Hindlimb muscle (tissue), 1 donor: ENCODE results near the gene DYNLRB1. TPM values are rescaled to one million over a fixed set of nuclear protein-coding genes. Genes with fewer than 3 reads are reported as not detected.

Experiments used
- DNase-seq: peaks from one replicate; pipeline ENCODE4 v3.0.0-alpha.2; 2013
- polyA plus RNA-seq: library from polyadenylated mRNA; unstranded; fragments of 120-200 nt; gene quantifications from one replicate; pipeline ENCODE4 v1.2.1, GENCODE V29; 2013; ENCODE audit not compliant: insufficient read length

Gene DYNLRB1
- polyA plus RNA-seq, 1 donor = 108 TPM

DNA sequence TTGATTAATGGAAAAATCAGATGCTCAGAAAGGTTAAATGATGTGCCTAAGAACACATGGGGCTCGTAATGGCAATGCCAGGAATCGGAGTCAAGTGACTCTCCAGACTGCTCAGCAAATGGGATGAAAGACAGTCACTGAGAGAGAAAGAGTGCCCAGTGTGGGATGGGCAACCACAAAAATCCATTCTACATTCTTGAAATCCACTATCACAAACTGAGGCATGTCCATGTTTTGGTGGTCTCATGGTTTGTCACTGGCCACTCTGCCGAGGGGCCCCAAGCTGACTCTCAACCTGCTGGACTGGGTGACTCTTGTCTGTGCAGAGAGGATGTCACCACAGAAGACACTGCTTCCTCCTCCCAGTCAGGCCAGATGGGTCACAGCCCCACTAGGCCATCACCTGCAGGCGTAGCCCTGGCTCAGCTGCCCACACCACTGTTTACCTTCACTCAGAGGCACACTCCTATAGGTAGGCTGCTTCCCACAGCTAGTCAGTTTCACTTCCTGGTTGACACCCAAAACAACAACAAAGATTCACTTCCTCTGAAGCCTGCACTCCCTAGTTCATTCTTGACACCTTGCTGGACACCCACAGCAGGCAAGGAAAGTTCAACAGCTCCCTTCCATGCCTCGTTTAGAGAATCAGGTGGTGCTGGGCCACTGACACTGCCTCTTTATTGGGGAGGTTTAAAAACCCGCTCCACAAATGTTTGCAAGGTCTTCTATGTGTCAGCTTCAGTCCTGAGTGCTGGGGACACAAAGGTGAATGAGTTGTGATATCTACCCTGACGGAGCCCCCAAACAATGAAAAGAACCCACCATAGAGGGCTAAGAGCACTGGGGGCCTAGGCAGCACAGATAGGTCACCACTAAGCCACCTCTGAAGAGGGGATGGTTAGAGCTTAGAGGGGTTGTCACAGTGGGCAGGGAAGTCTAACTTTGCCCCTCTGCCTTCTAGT lies 64.0 kb downstream of the DYNLRB1 start:
- no peak for DNase-seq

DNA sequence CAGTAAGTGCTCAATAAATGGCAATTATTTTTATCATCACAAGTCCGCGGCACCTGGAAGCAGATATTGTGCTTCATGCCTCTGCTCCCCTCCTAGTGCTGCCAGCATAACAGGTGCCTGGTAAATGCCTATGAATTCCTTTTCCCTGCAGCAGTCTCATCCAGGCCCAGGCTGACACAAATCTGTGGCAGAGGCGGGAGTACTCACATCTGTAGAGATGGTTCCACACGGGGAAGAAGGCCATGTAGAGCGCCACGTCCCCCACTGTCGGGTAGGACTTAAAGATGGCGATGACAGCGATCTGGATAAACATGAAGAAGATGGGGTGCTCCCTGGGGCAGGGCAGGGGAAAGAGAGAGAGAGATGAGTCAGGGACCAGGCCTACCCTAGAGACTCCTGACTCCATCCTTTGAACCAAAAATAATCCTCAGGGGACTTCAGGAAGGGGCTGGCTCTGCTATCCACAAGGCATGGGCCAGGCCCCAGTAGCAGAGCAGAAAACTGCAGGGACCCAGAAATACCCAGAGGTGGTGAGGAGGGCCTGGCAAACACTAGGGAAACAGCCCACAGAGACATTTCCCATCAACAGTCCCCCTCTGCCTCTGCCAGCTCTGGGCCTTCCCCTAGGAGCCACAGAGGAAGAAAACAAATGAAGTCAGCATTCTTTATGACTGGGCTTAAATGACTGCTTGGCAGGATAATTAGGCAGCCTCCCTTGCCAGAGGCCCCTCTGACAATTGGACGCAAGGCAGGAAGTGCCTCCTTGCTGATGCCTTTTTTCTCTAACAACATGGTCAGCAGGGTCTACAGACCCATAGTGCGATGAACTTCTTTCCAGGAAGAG lies 65.3 kb downstream of the DYNLRB1 start:
- no peak for DNase-seq

GRCh38 chr20:34582221-34582620 lies 66.0 kb downstream of the DYNLRB1 start:
- DNase-seq = no peak

- DNase-seq = no peak
Observed at GRCh38 chr20:34582911-34583310, 66.7 kb downstream of the DYNLRB1 start.

GRCh38 chr20:34583544-34583943 lies 67.3 kb downstream of the DYNLRB1 start:
- no peak for DNase-seq

- DNase-seq = no peak
Observed at GRCh38 chr20:34585019-34585418, 68.8 kb downstream of the DYNLRB1 start.

GRCh38 chr20:34586488-34587163 lies 70.4 kb downstream of the DYNLRB1 start:
- no peak for DNase-seq

Other genes with a start within 250 kb of the DYNLRB1 start
- 206 TPM for gene AHCY, start 213.1 kb upstream of the DYNLRB1 start, polyA plus RNA-seq
- gene ITCH, start 153.1 kb upstream of the DYNLRB1 start, polyA plus RNA-seq = 26.6 TPM
- 23.0 TPM for gene MAP1LC3A, start 42.3 kb downstream of the DYNLRB1 start, polyA plus RNA-seq
- 21.9 TPM for gene PIGU, start 160.7 kb downstream of the DYNLRB1 start, polyA plus RNA-seq
- 11.5 TPM for gene TP53INP2, start 187.9 kb downstream of the DYNLRB1 start, polyA plus RNA-seq